ENCODE results near the gene PCDHA1.

DNA sequence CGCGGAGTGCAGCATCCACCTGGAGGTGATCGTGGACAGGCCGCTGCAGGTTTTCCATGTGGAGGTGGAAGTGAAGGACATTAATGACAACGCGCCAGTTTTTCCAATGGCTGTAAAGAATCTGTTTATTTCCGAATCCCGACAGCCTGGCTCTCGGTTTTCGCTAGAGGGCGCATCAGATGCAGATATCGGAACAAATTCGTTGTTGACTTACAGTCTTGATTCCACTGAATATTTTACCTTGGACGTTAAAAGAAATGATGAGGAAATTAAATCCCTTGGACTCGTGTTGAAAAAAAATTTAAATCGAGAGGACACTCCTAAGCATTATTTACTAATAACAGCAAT is 15.5 kb downstream of the PCDHA1 start:
- TF ChIP-seq POLR2AphosphoS5 (IDR thresholded peaks at IDR 0.05; ENCODE audit: low read depth, low read length) (no peak), SIN3A (IDR thresholded peaks at IDR 0.05; ENCODE audit: borderline replicate concordance, insufficient read depth, low read length) (no peak), TAF1 (IDR thresholded peaks at IDR 0.05; ENCODE audit: borderline replicate concordance, insufficient read depth, low read length) (no peak)
- TF ChIP-seq, protein P1, sequence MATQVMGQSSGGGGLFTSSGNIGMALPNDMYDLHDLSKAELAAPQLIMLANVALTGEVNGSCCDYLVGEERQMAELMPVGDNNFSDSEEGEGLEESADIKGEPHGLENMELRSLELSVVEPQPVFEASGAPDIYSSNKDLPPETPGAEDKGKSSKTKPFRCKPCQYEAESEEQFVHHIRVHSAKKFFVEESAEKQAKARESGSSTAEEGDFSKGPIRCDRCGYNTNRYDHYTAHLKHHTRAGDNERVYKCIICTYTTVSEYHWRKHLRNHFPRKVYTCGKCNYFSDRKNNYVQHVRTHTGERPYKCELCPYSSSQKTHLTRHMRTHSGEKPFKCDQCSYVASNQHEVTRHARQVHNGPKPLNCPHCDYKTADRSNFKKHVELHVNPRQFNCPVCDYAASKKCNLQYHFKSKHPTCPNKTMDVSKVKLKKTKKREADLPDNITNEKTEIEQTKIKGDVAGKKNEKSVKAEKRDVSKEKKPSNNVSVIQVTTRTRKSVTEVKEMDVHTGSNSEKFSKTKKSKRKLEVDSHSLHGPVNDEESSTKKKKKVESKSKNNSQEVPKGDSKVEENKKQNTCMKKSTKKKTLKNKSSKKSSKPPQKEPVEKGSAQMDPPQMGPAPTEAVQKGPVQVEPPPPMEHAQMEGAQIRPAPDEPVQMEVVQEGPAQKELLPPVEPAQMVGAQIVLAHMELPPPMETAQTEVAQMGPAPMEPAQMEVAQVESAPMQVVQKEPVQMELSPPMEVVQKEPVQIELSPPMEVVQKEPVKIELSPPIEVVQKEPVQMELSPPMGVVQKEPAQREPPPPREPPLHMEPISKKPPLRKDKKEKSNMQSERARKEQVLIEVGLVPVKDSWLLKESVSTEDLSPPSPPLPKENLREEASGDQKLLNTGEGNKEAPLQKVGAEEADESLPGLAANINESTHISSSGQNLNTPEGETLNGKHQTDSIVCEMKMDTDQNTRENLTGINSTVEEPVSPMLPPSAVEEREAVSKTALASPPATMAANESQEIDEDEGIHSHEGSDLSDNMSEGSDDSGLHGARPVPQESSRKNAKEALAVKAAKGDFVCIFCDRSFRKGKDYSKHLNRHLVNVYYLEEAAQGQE (IDR thresholded peaks at IDR 0.05; ENCODE audit: insufficient read depth in 1 of 2, low read depth in 2 of 2, low read length in 2 of 2) = no peak
